Prostate gland (tissue), 2 donors: ENCODE data around the gene PCDHB7.

Experiments used
- POLR2A ChIP-seq: fragments of 450-650 bp; IDR thresholded peaks from one replicate; pipeline ENCODE4 v1.6.1; 2016; ENCODE audit warnings: antibody characterized with exemption, mild to moderate bottlenecking
- TF ChIP-seq, protein P1 (sequence below), 4 experiments: fragments of 200-600 bp in 2 of 4; fragments of 450-650 bp in 2 of 4; sonication (generic) in 2 of 4; IDR thresholded peaks; 1 replicate in 3 of 4; 2 replicates in 1 of 4; pipeline ENCODE4 v1.5.1; 2016 to 2019; ENCODE audit warnings: antibody characterized with exemption in 4 of 4, mild to moderate bottlenecking in 2 of 4, moderate library complexity in 2 of 4

DNA sequence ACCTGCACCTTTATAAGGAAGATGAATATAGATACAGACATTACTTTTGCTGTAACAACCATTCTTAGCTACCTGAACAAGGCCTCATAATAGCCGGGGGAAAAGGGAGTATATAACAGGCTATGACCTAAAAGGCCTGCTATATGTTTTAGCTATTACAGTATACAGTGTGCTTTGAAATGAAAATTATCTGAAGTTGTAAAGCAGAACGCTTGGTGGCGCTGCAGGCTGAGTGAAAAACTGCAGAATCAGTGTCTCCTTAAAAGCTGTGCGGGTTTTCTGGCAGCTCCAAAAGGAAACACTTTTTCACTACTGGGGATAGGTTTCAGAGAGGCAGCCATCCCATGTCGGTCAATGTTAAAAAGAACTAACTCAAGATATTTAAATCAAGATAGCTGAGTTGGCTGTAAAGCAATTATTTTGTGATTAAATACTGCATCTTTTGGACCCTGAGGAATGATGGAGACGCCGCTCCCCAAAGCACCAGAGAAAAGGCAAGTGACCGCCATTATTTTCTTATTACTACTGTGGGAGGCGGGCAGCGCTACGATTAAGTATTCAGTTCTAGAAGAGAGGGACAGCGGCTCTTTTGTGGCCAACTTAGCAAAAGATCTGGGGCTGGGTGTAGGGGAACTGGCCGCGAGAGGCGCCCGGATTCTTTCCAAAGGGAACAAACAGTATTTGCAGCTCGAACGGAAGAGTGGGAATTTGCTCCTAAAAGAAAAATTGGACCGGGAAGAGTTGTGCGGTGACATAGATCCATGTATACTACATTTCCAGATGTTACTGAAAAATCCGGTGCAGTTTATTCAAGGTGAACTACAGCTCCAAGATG lies 16.7 kb upstream of the PCDHB7 start:
- no peak for TF ChIP-seq POLR2A
- TF ChIP-seq, protein P1, sequence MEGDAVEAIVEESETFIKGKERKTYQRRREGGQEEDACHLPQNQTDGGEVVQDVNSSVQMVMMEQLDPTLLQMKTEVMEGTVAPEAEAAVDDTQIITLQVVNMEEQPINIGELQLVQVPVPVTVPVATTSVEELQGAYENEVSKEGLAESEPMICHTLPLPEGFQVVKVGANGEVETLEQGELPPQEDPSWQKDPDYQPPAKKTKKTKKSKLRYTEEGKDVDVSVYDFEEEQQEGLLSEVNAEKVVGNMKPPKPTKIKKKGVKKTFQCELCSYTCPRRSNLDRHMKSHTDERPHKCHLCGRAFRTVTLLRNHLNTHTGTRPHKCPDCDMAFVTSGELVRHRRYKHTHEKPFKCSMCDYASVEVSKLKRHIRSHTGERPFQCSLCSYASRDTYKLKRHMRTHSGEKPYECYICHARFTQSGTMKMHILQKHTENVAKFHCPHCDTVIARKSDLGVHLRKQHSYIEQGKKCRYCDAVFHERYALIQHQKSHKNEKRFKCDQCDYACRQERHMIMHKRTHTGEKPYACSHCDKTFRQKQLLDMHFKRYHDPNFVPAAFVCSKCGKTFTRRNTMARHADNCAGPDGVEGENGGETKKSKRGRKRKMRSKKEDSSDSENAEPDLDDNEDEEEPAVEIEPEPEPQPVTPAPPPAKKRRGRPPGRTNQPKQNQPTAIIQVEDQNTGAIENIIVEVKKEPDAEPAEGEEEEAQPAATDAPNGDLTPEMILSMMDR (IDR thresholded peaks at IDR 0.05), result no peak
